SKM-1 (cell line): ENCODE data around the gene HIF3A.
"Not testable (repeated sequence)": the region's sequence is repeated elsewhere in the genome, so short reads cannot be mapped to it uniquely, and the experiment has no call there.

Experiments used
- DNase-seq: peaks from one replicate; lab custom pipeline; 2025; ENCODE audit not compliant: unreplicated experiment; lab: John Stamatoyannopoulos, UW

Gene HIF3A

DNA sequence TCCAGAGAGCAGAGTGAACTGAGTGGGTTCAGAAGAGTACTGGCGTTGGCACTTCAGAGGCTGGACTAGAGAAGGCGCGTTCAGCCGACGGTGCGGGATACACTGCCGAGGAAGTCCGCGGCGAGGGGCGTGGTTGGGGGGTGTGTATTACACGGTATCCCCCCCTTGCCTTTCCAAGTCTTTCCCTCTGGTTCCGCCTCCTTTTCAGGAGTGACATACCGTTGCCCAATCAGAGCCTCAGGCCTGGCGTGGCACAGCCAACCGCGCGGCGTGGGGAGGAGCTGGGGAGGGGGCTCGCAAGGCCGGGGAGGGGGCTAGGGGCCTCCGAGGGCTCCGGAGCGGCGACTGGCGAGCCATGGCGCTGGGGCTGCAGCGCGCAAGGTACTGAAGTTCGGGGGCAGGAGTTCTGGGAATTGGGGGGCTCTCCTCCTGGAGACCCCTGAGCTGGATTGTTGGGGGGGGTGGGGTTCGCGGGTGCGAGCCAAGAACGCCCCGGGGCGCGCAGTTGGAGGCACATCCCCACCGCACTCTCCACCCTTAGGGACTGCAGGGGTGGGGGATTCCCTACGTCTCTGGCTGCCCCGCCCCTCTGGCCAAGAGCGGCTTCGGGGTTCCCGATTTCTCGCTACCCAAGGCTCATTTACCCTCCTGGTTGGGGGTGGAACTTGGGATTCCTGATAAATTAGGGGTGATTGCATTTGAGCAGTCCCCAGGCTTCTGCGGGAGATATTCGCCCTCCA lies at the start of gene HIF3A:
TSS of gene HIF3A (plus strand) at position 321 of the 740 bp plus-strand sequence. CDS start at position 356, 35 bp downstream.
- no peak for DNase-seq

- no peak for DNase-seq
These were observed 46.6 kb upstream of the HIF3A start for GRCh38 chr19:46250076-46250735.

DNA sequence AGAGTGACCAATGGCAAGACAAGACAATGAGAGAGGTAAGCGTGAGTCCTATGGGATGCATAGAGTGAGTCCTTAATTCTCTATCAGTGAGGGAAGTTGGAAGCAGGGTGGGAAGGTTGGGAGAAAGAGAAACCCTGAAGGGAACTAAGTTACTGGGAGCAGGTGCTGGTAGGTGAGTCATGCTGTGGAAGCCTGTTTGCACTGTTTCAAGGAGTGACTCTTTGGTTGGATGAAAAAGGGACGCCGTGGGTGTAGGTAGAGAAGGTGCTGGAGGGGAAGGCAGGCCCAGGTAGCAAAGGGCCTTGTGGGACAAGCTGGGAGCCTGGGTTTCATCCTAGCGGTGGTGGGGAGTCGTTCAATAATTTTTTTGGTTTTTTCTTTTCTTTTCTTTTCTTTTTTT lies 45.4 kb upstream of the HIF3A start:
- no peak for DNase-seq

GRCh38 chr19:46254776-46255175 lies 42.1 kb upstream of the HIF3A start:
- DNase-seq = no peak

GRCh38 chr19:46256855-46257254 lies 40.0 kb upstream of the HIF3A start:
- no peak for DNase-seq

DNA sequence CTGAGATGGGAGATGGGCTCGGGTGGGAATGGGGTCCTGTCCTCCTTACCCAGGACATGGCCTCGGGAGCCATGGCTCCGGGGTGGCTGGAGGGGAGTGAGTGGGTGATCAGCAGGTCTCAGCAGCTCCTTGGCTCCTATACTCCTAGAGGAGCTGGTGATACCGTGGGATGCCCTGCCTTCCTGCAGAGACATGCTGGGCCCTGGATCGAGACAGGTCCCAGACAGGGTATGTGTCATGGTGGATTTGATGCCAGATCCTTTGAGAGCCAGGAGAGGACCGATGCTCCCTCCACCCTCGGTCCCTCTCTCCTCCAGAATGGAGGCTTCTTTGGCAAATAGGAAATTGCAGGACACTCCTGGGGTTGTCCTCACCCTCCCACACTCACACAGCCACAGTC lies 35.3 kb upstream of the HIF3A start:
- DNase-seq = not testable (repeated sequence)

GRCh38 chr19:46262684-46263296 lies 34.1 kb upstream of the HIF3A start:
- DNase-seq = not testable (repeated sequence)

DNA sequence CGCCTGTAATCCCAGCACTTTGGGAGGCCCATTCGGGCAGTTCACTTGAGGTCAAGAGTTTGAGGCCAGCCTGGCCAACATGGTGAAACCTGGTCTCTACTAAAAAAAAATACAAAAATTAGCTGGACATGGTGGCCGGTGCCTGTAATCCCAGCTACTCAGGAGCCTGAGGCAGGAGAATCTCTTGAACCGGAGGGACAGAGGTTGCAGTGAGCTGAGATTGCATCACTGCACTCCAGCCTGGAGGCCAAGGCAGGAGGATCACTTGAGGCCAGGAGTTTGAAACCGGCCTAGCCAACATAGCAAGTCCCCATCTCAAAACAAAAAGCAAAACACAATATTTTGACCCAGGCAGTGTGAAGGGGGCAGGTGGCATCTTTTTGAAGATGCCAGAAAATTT lies 32.0 kb upstream of the HIF3A start:
- DNase-seq = not testable (repeated sequence)

- peak; percentile 6 for DNase-seq
These were observed 31.5 kb upstream of the HIF3A start for GRCh38 chr19:46265217-46265828.

GRCh38 chr19:46269101-46269500 lies 27.7 kb upstream of the HIF3A start:
- no peak for DNase-seq

DNA sequence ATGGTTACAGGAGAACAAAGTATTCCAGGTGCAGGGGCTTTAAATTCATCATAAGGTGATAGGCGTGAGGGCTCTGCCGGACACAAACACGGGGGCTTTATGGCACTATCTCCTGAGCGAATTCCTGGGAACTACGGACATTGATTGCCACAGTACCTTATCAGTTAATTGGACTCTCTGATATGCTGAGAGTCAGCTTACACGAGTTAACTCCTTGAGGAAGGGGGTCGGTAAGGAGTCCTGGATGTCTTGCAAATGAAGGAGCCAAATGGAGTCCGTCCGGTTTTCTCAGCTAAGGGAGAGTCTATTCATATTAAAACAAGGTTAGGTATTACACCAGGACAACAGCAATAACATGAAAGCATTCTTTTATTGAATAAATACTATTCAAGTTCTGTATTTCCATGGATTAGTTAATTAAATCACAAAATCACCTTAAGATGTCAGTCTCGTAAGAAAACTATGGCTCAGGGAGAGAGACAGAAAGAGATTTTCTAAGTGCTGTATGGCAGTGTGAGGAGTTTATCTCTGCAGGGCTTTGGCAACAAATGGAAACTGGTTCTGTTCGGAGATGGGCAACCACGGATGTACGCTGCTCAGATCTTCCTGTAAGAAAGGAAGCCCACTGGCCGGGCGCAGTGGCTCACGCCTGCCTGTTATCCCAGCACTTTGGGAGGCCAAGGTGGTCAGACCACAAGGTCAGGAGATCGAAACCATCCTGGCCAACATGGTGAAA lies 26.2 kb upstream of the HIF3A start:
- DNase-seq = no peak

GRCh38 chr19:46271481-46272197 lies 25.2 kb upstream of the HIF3A start:
- DNase-seq = no peak

- not testable (repeated sequence) for DNase-seq
These were observed 22.9 kb upstream of the HIF3A start for GRCh38 chr19:46273931-46274330.

DNA sequence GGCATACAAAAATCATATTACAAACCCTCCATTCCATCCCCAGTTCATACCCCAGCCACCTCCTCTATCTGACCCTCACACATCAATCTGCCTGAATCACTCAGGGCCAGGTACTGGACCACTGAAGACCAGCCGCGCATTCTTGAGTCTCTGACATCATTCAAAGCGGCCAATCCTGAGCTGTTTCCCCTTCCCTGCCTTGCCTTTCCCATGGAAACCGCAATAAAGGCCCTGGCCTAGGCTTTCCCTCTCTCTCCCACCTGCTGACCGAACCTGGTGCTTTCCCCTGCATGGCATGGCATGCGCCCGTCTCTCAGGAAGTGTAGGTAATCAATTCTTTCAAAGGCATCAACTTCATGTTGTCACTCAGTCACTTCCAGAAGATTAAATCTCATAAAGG lies 17.7 kb upstream of the HIF3A start:
- DNase-seq = no peak

DNA sequence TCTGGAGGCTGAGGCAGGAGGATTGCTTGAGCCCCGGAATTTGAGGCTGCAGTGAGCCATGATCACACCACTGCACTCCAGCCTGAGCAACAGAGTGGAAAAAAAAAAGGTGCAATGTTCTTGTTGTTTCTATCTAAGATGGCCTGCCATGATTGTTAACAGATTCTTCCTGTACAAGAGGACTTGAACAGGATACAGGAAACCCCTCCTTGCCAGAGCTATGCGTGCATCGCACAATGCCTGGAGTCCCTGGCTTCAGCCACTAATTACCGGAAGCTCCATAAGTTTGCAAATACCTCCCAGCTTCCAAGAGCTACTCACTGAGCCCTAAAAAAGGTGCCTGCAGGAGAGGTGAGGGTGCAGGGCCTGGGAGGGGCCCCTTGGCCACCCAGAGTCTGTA lies 13.1 kb upstream of the HIF3A start:
- no peak for DNase-seq

- DNase-seq = no peak
These were observed 12.2 kb upstream of the HIF3A start for GRCh38 chr19:46284635-46285034.

GRCh38 chr19:46287585-46287984 lies 9.3 kb upstream of the HIF3A start:
- no peak for DNase-seq

DNA sequence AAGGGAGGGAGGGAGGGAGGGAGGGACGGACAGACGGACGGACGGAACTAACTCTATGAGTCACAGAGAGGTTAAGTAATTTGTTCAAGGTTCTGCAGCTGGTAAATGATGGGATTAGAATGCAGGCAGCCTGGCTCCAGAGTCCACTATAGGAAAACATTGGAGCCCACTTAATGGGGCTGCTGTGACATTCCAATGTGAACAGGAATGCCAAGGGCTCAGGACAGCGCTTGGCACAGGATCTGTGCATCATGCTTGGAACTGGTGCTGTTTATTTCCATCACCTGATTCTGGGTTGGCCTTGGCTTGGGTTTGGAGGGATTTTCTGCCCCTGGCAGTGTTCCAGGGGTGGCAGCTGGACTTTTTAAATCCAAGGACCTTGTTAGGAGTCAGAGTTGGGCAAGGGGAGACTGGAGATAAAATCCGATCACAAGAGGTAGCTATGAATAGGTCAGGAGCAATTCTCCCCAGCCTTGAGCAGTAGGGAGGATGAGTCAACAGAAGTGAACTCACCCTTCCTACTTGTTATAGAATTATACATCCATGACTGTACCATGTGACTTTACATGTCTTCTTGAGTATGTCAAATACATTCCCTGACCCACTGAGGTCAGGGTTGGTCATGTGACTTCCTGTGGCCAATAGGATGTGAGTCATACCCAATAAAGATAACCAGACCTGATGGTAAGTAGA lies 7.8 kb upstream of the HIF3A start:
- no peak for DNase-seq

- DNase-seq = no peak
These were observed 6.9 kb upstream of the HIF3A start for GRCh38 chr19:46289724-46290619.
